ENCODE data around the gene ARMC2.
"Not testable (repeated sequence)": the region's sequence is repeated elsewhere in the genome, so short reads cannot be mapped to it uniquely, and the experiment has no call there.

ARMC2 gene

DNA sequence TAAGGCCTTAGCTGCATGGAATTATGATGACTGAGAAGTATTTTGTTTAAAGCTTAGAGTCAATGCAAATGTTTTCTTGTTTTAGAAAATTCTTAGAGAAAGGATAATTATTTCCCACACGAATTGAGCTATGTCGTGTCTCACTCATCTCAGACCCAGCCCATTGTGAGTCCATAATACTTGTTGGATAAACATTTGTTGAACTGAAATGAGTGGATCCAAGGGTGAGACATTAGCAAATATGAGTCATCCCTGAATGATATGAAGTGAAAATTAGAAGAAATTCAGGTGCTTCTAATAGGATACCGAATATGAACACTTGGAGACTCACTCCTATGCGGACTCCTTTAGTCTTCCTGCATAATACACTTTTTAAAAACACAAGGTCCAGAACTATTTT lies 41.6 kb upstream of the ARMC2 start:
- Histone ChIP-seq H3K9me3 (ENCODE audit: insufficient read depth, low read depth, low read length) (no peaks in the 10 kb centered on the region), H3K4me3 (ENCODE audit: low read length) (no peak overlapping the region), H3K36me3 (ENCODE audit: insufficient read depth, low read length) (no peaks in the 10 kb centered on the region), H3K27ac (ENCODE audit: low read depth, low read length) (no peak overlapping the region), H3K9ac (ENCODE audit: low read depth, low read length) (no peak overlapping the region), H3K4me1 (ENCODE audit: insufficient read depth, low read length) (no peaks in the 10 kb centered on the region), H3K27me3 (ENCODE audit: insufficient read depth, low read length) (no peaks in the 10 kb centered on the region)
- 93% methylated on average over 4 of the region's 4 CpGs for WGBS

DNA sequence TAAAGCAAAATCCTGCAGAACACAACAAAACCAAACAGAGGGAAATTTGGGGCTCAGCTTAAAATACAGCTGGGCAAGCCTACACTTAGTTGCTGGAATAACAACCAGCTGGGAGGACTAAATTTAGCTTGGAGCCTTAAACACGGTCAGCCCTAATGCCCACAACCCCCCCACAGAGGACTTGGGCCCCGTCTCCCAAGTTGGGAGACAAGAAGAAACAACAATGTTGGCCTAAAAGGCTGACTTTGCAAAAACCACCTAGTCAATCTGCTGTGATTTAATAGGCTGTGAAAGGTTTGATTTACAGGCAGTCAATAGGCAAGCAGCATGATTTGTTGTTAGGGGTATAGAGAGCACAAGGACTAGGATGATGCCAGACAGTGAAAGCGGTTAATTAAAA lies 40.3 kb upstream of the ARMC2 start:
- WGBS: 84% methylated on average over 2 of the region's 3 CpGs
- no peaks in the 10 kb centered on the region for H3K36me3 ChIP-seq (ENCODE audit: insufficient read depth, low read length)
- H3K27ac ChIP-seq (ENCODE audit: low read depth, low read length): no peak overlapping the region
- H3K4me1 ChIP-seq (ENCODE audit: insufficient read depth, low read length): no peaks in the 10 kb centered on the region
- no peak overlapping the region for H3K4me3 ChIP-seq (ENCODE audit: low read length)
- no peaks in the 10 kb centered on the region for H3K27me3 ChIP-seq (ENCODE audit: insufficient read depth, low read length)
- no peak overlapping the region for H3K9ac ChIP-seq (ENCODE audit: low read depth, low read length)
- no peaks in the 10 kb centered on the region for H3K9me3 ChIP-seq (ENCODE audit: insufficient read depth, low read depth, low read length)

GRCh38 chr6:108809211-108809610 lies 39.0 kb upstream of the ARMC2 start:
- Histone ChIP-seq H3K27me3 (ENCODE audit: insufficient read depth, low read length) (no peaks in the 10 kb centered on the region), H3K9ac (ENCODE audit: low read depth, low read length) (no peak overlapping the region), H3K27ac (ENCODE audit: low read depth, low read length) (no peak overlapping the region), H3K36me3 (ENCODE audit: insufficient read depth, low read length) (no peaks in the 10 kb centered on the region), H3K9me3 (ENCODE audit: insufficient read depth, low read depth, low read length) (no peaks in the 10 kb centered on the region), H3K4me3 (ENCODE audit: low read length) (no peak overlapping the region), H3K4me1 (ENCODE audit: insufficient read depth, low read length) (no peaks in the 10 kb centered on the region)
- WGBS: 82% methylated on average over 2 of the region's 2 CpGs

DNA sequence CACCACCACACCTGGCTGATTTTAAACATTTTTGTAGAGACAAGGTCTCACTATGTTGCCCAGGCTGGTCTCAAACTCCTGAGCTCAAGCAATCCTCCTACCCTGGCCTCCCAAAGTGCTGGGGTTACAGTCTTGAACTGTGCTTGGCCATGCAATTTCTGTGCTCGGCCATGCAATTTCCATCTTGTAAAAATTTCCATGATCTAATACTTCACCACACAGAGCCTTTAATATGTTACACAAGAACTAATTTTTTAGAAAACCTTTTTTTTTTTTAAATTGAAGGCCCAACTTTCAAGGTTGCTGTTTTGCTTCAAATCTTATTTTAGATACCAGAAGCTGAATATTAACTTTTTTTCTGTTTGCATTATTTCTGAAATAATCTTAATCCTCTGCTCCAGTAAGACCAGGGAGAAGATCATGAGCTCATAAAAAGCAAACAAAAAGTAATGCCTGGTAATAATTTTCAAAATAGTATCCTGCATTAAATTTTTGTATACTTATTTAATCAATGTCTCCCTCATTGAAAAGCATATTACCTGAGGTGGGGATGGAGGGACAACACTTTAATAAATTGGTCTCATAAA lies 38.1 kb upstream of the ARMC2 start:
- Histone ChIP-seq H3K4me1 (ENCODE audit: insufficient read depth, low read length) (no peaks in the 10 kb centered on the region), H3K27me3 (ENCODE audit: insufficient read depth, low read length) (no peaks in the 10 kb centered on the region), H3K36me3 (ENCODE audit: insufficient read depth, low read length) (no peaks in the 10 kb centered on the region), H3K9ac (ENCODE audit: low read depth, low read length) (no peak overlapping the region), H3K4me3 (ENCODE audit: low read length) (no peak overlapping the region), H3K9me3 (ENCODE audit: insufficient read depth, low read depth, low read length) (no peaks in the 10 kb centered on the region), H3K27ac (ENCODE audit: low read depth, low read length) (no peak overlapping the region)
- WGBS: 96% methylated on average over 1 of the region's 1 CpG

DNA sequence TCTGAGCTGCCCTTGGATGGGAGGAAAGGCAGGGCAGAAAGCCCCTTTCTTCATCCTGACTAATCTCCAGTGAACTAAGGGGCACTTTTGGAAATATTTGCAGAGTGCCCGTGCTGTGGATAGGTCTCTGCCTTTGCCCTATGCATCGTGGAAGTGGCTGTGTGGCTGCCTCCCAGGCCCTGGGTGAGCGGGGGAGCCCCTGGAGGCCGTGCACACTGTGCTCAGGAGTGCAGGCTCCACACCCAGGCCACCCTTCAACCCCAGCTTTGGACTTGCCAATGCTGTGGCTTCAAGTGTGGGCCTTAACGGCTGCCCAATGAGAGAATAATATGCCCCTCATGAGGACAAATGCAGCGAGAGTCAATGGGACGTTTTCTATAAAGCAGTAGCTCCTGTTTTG lies 36.7 kb upstream of the ARMC2 start:
- no peak overlapping the region for H3K27ac ChIP-seq (ENCODE audit: low read depth, low read length)
- WGBS: 85% methylated on average over 7 of the region's 7 CpGs
- H3K9me3 ChIP-seq (ENCODE audit: insufficient read depth, low read depth, low read length): no peaks in the 10 kb centered on the region
- no peaks in the 10 kb centered on the region for H3K36me3 ChIP-seq (ENCODE audit: insufficient read depth, low read length)
- no peaks in the 10 kb centered on the region for H3K4me1 ChIP-seq (ENCODE audit: insufficient read depth, low read length)
- H3K9ac ChIP-seq (ENCODE audit: low read depth, low read length): no peak overlapping the region
- no peaks in the 10 kb centered on the region for H3K27me3 ChIP-seq (ENCODE audit: insufficient read depth, low read length)
- no peak overlapping the region for H3K4me3 ChIP-seq (ENCODE audit: low read length)

DNA sequence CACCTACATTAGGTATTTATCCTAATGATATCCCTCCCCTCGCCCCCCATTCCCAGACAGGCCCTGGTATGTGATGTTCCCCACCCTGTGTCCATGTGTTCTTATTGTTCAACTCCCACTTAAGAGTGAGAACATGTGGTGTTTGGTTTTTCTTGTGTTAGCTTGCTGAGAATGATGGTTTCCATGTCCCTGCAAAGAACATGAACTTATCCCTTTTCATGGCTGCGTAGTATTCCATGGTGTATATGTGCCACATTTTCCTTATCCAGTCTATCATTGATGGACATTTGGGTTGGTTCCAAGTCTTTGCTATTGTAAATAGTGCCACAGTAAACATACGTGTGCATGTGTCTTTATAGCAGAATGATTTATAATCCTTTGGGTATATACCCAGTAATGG lies 35.0 kb upstream of the ARMC2 start:
- WGBS: 73% methylated on average over 3 of the region's 3 CpGs
- not testable (repeated sequence) for H3K4me3 ChIP-seq (ENCODE audit: low read length); H3K27ac ChIP-seq (ENCODE audit: low read depth, low read length); H3K27me3 ChIP-seq (ENCODE audit: insufficient read depth, low read length); H3K4me1 ChIP-seq (ENCODE audit: insufficient read depth, low read length); H3K9me3 ChIP-seq (ENCODE audit: insufficient read depth, low read depth, low read length); H3K9ac ChIP-seq (ENCODE audit: low read depth, low read length); H3K36me3 ChIP-seq (ENCODE audit: insufficient read depth, low read length)

- not testable (repeated sequence) for H3K36me3 ChIP-seq (ENCODE audit: insufficient read depth, low read length); H3K4me3 ChIP-seq (ENCODE audit: low read length); H3K27me3 ChIP-seq (ENCODE audit: insufficient read depth, low read length); H3K9me3 ChIP-seq (ENCODE audit: insufficient read depth, low read depth, low read length); H3K4me1 ChIP-seq (ENCODE audit: insufficient read depth, low read length); H3K9ac ChIP-seq (ENCODE audit: low read depth, low read length); H3K27ac ChIP-seq (ENCODE audit: low read depth, low read length)
- WGBS: 91% methylated on average over 7 of the region's 7 CpGs
Measured at GRCh38 chr6:108817276-108817675, 30.9 kb upstream of the ARMC2 start.

DNA sequence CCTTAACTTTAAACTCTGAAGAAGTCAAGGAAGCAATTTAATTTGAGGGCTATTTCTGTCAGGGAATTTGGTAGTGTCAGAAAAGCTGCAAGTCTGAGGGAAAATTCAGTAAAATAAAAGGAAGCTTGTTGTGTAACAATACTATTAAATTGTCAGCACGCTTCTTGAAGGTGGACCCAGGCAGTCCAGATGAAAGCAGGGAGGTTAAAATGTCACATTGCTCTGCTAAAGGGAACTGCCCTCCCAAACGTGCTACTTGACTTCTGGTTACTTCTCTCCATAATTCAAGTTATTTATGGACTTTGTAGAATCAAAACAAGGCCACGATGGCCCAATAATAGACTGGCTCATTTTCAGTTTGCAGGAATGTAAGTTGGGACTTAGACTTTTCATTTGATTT lies 28.2 kb upstream of the ARMC2 start:
- H3K9me3 ChIP-seq (ENCODE audit: insufficient read depth, low read depth, low read length): no peaks in the 10 kb centered on the region
- H3K4me1 ChIP-seq (ENCODE audit: insufficient read depth, low read length): no peaks in the 10 kb centered on the region
- H3K9ac ChIP-seq (ENCODE audit: low read depth, low read length): no peak overlapping the region
- H3K36me3 ChIP-seq (ENCODE audit: insufficient read depth, low read length): no peaks in the 10 kb centered on the region
- WGBS: 80% methylated on average over 3 of the region's 3 CpGs
- H3K4me3 ChIP-seq (ENCODE audit: low read length): no peak overlapping the region
- H3K27me3 ChIP-seq (ENCODE audit: insufficient read depth, low read length): no peaks in the 10 kb centered on the region
- no peak overlapping the region for H3K27ac ChIP-seq (ENCODE audit: low read depth, low read length)

- H3K4me1 ChIP-seq (ENCODE audit: insufficient read depth, low read length): no peaks in the 10 kb centered on the region
- no peaks in the 10 kb centered on the region for H3K27me3 ChIP-seq (ENCODE audit: insufficient read depth, low read length)
- H3K27ac ChIP-seq (ENCODE audit: low read depth, low read length): no peak overlapping the region
- no peak overlapping the region for H3K9ac ChIP-seq (ENCODE audit: low read depth, low read length)
- no peaks in the 10 kb centered on the region for H3K36me3 ChIP-seq (ENCODE audit: insufficient read depth, low read length)
- peaks cover 7% of the 10 kb centered on the region; the same call in 1 of the 2 replicates for H3K9me3 ChIP-seq (ENCODE audit: insufficient read depth, low read depth, low read length)
- 98% methylated on average over 4 of the region's 4 CpGs for WGBS
- H3K4me3 ChIP-seq (ENCODE audit: low read length): no peak overlapping the region
Measured at GRCh38 chr6:108822401-108822800, 25.8 kb upstream of the ARMC2 start.

DNA sequence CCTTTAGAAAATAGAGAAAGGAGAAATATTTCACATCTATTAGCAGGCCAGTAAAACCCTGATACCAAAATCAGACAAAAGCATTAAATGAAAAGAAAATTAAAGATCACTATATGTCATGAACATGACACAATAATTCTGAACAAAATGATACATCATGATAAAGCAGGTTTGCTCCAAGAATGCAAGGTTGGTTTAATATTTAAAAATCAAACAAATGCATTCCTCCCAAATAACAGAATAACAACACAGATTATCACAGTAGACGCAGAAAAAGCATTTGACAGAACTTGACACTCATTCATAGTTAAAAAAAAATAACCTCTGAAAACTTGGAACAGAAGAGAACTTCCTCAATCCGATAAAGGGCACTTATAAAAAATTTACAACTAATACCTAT lies 22.9 kb upstream of the ARMC2 start:
- Histone ChIP-seq H3K4me3 (ENCODE audit: low read length) (no peak overlapping the region), H3K9ac (ENCODE audit: low read depth, low read length) (no peak overlapping the region)

DNA sequence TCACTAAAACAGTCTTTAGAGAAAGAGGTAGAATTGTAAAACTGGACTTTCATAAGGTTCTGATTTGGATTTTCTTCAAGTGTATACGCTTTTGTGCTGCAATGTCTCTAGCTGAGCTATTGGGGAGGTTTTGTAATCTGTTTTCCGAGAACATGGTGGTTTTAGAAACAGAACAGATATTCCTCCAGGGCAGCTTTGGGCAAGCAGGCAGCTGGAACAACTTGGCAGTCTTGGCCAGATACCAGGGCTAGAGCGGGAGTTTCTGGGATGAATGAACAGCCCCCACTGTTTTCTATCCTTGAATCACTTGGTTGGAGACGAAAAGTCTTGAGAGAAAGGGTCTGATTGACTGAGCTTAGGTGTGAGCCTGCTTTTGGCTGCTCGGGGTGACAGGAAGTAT lies 17.1 kb upstream of the ARMC2 start:
- no peak overlapping the region for H3K27ac ChIP-seq (ENCODE audit: low read depth, low read length)
- no peaks in the 10 kb centered on the region for H3K27me3 ChIP-seq (ENCODE audit: insufficient read depth, low read length)
- WGBS: 93% methylated on average over 5 of the region's 5 CpGs
- H3K9me3 ChIP-seq (ENCODE audit: insufficient read depth, low read depth, low read length): no peaks in the 10 kb centered on the region
- H3K9ac ChIP-seq (ENCODE audit: low read depth, low read length): no peak overlapping the region
- no peaks in the 10 kb centered on the region for H3K36me3 ChIP-seq (ENCODE audit: insufficient read depth, low read length)
- no peak overlapping the region for H3K4me3 ChIP-seq (ENCODE audit: low read length)
- H3K4me1 ChIP-seq (ENCODE audit: insufficient read depth, low read length): no peaks in the 10 kb centered on the region

More for the DNA sequence above, 22.9 kb upstream of the ARMC2 start:
- no peaks in the 10 kb centered on the region for H3K36me3 ChIP-seq (ENCODE audit: insufficient read depth, low read length)
- 88% methylated on average over 1 of the region's 2 CpGs for WGBS
- H3K27me3 ChIP-seq (ENCODE audit: insufficient read depth, low read length): no peaks in the 10 kb centered on the region
- H3K9me3 ChIP-seq (ENCODE audit: insufficient read depth, low read depth, low read length): peaks cover 7% of the 10 kb centered on the region; the same call in 1 of the 2 replicates
- H3K4me1 ChIP-seq (ENCODE audit: insufficient read depth, low read length): no peaks in the 10 kb centered on the region
- no peak overlapping the region for H3K27ac ChIP-seq (ENCODE audit: low read depth, low read length)

- Histone ChIP-seq H3K4me3 (ENCODE audit: low read length) (no peak overlapping the region), H3K27ac (ENCODE audit: low read depth, low read length) (no peak overlapping the region), H3K4me1 (ENCODE audit: insufficient read depth, low read length) (peaks cover 6% of the 10 kb centered on the region), H3K9ac (ENCODE audit: low read depth, low read length) (no peak overlapping the region), H3K36me3 (ENCODE audit: insufficient read depth, low read length) (no peaks in the 10 kb centered on the region), H3K27me3 (ENCODE audit: insufficient read depth, low read length) (no peaks in the 10 kb centered on the region), H3K9me3 (ENCODE audit: insufficient read depth, low read depth, low read length) (no peaks in the 10 kb centered on the region)
- 96% methylated on average over 8 of the region's 8 CpGs for WGBS
Measured at GRCh38 chr6:108832738-108833137, 15.5 kb upstream of the ARMC2 start.
